K562 (cell line): ENCODE measurements around the gene SEC22B.
"Not testable (repeated sequence)": the region's sequence is repeated elsewhere in the genome, so short reads cannot be mapped to it uniquely, and the experiment has no call there.

ENCODE experiments used
- CREBBP ChIP-seq: IDR thresholded peaks from one replicate; pipeline ENCODE4 v1.6.1; 2012; ENCODE audit warnings: low read depth, mild to moderate bottlenecking, control low read depth, inconsistent platforms, low read length
- ERF ChIP-seq: fragments of 450-650 bp; formaldehyde crosslinking; IDR thresholded peaks from 2 replicates; pipeline ENCODE4 v1.4.0; 2020; ENCODE audit warnings: mild to moderate bottlenecking, mixed read lengths
- NCOR1 ChIP-seq: fragments of 450-650 bp; IDR thresholded peaks from 2 replicates; pipeline ENCODE4 v1.6.1; 2016; ENCODE audit warnings: mild to moderate bottlenecking, moderate library complexity
- SIX5 ChIP-seq, 2 experiments: IDR thresholded peaks; 2 replicates each; pipeline ENCODE4 v1.6.1; 2011; ENCODE audit warnings: low read length in 2 of 2, borderline replicate concordance in 1 of 2, low read depth in 1 of 2, mild to moderate bottlenecking in 1 of 2, moderate library complexity in 1 of 2; ENCODE audit not compliant: insufficient read depth in 1 of 2
- ZNF133 ChIP-seq: fragments of 250-450 bp; sonication (Bioruptor Pico); IDR thresholded peaks from 2 replicates; pipeline ENCODE4 v1.4.0; 2020; ENCODE audit warnings: mild to moderate bottlenecking
- TF ChIP-seq, protein P1 (sequence below), 2 experiments: fragments of 450-650 bp in 1 of 2; sonication (generic) in 1 of 2; formaldehyde crosslinking in 1 of 2; IDR thresholded peaks in 1 of 2; conservative IDR thresholded peaks in 1 of 2; 2 replicates each; pipeline versions ENCODE4 v1.6.1 to v1.8.1; 2016 to 2023; ENCODE audit warnings: mild to moderate bottlenecking in 2 of 2, moderate library complexity in 2 of 2, inconsistent platforms in 1 of 2, missing genetic modification reagents in 1 of 2
- TF ChIP-seq, protein P2 (sequence below): fragments of 250-450 bp; sonication (Bioruptor Pico); IDR thresholded peaks from 2 replicates; pipeline ENCODE4 v1.4.0; 2020; ENCODE audit warnings: mild to moderate bottlenecking

DNA sequence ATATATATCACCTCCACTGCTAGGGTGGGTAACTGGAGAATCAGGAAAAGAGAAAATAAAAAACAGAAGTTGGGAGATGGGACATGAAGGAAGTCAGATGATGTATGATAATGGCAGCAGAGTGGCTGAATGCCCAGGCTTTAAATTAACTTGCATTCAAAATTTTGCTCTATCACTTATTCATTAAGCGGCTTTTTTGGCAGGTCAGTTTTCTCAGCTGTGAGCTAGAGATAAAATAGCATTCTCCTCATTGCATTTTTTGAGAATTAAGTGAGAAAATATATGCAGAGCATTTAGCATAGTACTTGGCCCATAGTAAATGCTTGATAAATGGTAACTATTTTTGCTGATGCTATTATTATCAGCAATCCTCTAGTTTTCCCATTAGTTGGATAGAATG, 74.7 kb downstream of the SEC22B start:
- TF ChIP-seq NCOR1; CREBBP; ZNF133; ERF; SIX5 (IDR thresholded peaks at IDR 0.05; ENCODE audit: borderline replicate concordance in 1 of 2, insufficient read depth in 1 of 2, low read depth in 1 of 2, low read length in 2 of 2): not testable (repeated sequence)
- TF ChIP-seq, protein P1, sequence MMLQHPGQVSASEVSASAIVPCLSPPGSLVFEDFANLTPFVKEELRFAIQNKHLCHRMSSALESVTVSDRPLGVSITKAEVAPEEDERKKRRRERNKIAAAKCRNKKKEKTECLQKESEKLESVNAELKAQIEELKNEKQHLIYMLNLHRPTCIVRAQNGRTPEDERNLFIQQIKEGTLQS (IDR thresholded peaks at IDR 0.05), result not testable (repeated sequence)
- TF ChIP-seq, protein P1 (CRISPR knock-in tag; conservative IDR thresholded peaks at IDR 0.05), result not testable (repeated sequence)
- TF ChIP-seq, protein P2, sequence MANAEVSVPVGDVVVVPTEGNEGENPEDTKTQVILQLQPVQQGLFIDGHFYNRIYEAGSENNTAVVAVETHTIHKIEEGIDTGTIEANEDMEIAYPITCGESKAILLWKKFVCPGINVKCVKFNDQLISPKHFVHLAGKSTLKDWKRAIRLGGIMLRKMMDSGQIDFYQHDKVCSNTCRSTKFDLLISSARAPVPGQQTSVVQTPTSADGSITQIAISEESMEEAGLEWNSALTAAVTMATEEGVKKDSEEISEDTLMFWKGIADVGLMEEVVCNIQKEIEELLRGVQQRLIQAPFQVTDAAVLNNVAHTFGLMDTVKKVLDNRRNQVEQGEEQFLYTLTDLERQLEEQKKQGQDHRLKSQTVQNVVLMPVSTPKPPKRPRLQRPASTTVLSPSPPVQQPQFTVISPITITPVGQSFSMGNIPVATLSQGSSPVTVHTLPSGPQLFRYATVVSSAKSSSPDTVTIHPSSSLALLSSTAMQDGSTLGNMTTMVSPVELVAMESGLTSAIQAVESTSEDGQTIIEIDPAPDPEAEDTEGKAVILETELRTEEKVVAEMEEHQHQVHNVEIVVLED (CRISPR knock-in tag), result not testable (repeated sequence)
